Psoas muscle (tissue), 8 donors: ENCODE measurements around the gene CAMK1D. TPM values are rescaled to one million over a fixed set of nuclear protein-coding genes. Genes with fewer than 3 reads are reported as not detected.
A peak's percentile ranks its signal among the peaks of the same experiment; 100 is the strongest.

Experiments
- ATAC-seq, 4 donors: fragments of 200-7000 bp; cut with Tn5 transposase; one replicate each; pipeline ENCODE4 v1.9.1; 2020; ENCODE audit warnings: moderate library complexity in 3 of 4, mild to moderate bottlenecking in 2 of 4
- DNase-seq, 2 donors: peaks; one replicate each; pipeline ENCODE4 v3.0.0-alpha.2; 2020
- H3K27ac ChIP-seq: fragments of 200-600 bp; one replicate; pipeline ENCODE4 v1.8.0; 2022
- H3K27me3 ChIP-seq, 3 donors: fragments of 200-600 bp in 1 of 3; one replicate each; pipeline versions ENCODE4 v1.6.1 to v1.8.0; 2013 to 2022; ENCODE audit warnings: low read length in 2 of 3, mild to moderate bottlenecking in 2 of 3, moderate library complexity in 1 of 3; ENCODE audit not compliant: insufficient read depth in 3 of 3
- H3K36me3 ChIP-seq, 2 donors: fragments of 200-600 bp in 1 of 2; one replicate each; pipeline versions ENCODE4 v1.6.1 to v1.8.0; 2013 to 2022; ENCODE audit warnings: low read depth in 1 of 2, mild to moderate bottlenecking in 1 of 2, moderate library complexity in 1 of 2; ENCODE audit not compliant: insufficient read depth in 1 of 2
- H3K4me1 ChIP-seq: fragments of 200-600 bp; one replicate; pipeline ENCODE4 v1.8.0; 2022
- H3K4me3 ChIP-seq: fragments of 200-600 bp; one replicate; pipeline ENCODE4 v1.8.0; 2022; ENCODE audit warnings: mild to moderate bottlenecking
- H3K9me3 ChIP-seq: fragments of 200-600 bp; one replicate; pipeline ENCODE4 v1.8.0; 2022
- CTCF ChIP-seq: fragments of 200-600 bp; IDR thresholded peaks from one replicate; pipeline ENCODE4 v1.8.0; 2022; ENCODE audit warnings: antibody characterized with exemption
- WGBS, 3 donors: extraction: QIAGEN DNeasy Blood & Tissue Kit; methylation state at CpG; one replicate each; pipeline versions ENCODE4 v1.1.6 to v1.1.7; 2013; 5-methylcytosine and 5-hydroxymethylcytosine counted together
- intact Hi-C, 2 donors: fragments of 100-400 bp; cut with DNase I; formaldehyde crosslinking; loops; one replicate each; pipeline versions ENCODE4 v1.11.0 to v1.14.2; 2022
- polyA plus RNA-seq, 3 donors: library from polyadenylated mRNA; stranded (reverse); fragments of 200-250 nt; gene quantifications; one replicate each; pipeline ENCODE4 v1.2.3, GENCODE V29; 2013
- total RNA-seq, 4 donors: library from RNA; stranded (reverse); fragmentation: NEBNext Ultra II Directional in 2 of 4; extraction: Animal tissue kit (Norgen Biotek cat#: 25700) in 2 of 4; gene quantifications; one replicate each; pipeline versions ENCODE4 v1.2.1 to v1.2.4, GENCODE V29; 2021 to 2023
- donor health status: healthy with polysubstance abuse.
- donor health status: DM: no; HTN: no; CAD: no; lungs with moderate emphysema.
- donor health status: Bipolar disorder and iron deficiency.
- donor health status: healthy.
- donor health status: DM: yes; HTN: yes; CAD: no.
- donor health status: DM: no; HTN: no; CAD: no.
- donor health status: DM: no; HTN: no; CAD: no.
- donor health status: DM: yes; HTN: yes; CAD: no.

The CAMK1D gene
- total and polyA plus RNA-seq, 7 donors, result 0.39 to 1.8 (median 0.53) TPM

GRCh38 chr10:12605580-12606405 lies 256.4 kb downstream of the CAMK1D start:
- TF ChIP-seq CTCF, result no peak
- peak in 3 of 4 donors; percentile 69 to 75 (median 70) for ATAC-seq
- intact Hi-C loops, result no loop called here
- DNase-seq, result peak; percentile 66 to 81
- WGBS, 3 donors, result 20 to 46% (median 25%) methylated on average over 27 of the region's 27 CpGs
- Histone ChIP-seq H3K4me1 (no peaks in the 10 kb centered on the region), H3K9me3 (no peaks in the 10 kb centered on the region), H3K27me3 (no peaks in the 10 kb centered on the region), H3K36me3 (no peaks in the 10 kb centered on the region), H3K4me3 (peak overlapping the region; percentile 39), H3K27ac (no peak overlapping the region)

DNA sequence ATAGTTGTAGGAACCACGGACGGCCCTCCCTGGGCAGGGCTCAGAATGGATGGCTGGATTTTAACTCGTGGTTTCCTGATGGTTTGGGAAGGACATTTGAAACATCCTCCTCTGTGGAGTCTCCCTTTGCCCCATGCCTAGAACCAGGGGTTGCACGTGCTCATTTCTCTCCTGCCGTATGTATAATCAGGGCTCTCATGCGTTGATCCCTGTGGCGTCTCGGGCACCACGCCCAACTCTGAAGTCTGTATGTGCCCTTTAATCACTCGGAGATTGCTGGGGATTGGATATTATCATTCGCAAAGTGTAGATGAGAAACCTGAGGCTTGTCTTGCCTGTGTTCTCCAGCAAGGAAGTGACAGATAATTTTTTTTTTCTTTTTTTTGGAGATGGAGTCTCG lies 257.1 kb downstream of the CAMK1D start:
- ATAC-seq, result no peak
- 60 to 67% (median 65%) methylated on average over 12 of the region's 12 CpGs for WGBS, 3 donors
- no peaks in the 10 kb centered on the region for H3K27me3 ChIP-seq
- no peak for TF ChIP-seq CTCF
- no peaks in the 10 kb centered on the region for H3K9me3 ChIP-seq
- no peak overlapping the region for H3K4me3 ChIP-seq
- intact Hi-C loops, result no loop called here
- DNase-seq, result no peak
- H3K27ac ChIP-seq, result no peak overlapping the region
- H3K4me1 ChIP-seq, result no peaks in the 10 kb centered on the region
- H3K36me3 ChIP-seq, result no peaks in the 10 kb centered on the region

DNA sequence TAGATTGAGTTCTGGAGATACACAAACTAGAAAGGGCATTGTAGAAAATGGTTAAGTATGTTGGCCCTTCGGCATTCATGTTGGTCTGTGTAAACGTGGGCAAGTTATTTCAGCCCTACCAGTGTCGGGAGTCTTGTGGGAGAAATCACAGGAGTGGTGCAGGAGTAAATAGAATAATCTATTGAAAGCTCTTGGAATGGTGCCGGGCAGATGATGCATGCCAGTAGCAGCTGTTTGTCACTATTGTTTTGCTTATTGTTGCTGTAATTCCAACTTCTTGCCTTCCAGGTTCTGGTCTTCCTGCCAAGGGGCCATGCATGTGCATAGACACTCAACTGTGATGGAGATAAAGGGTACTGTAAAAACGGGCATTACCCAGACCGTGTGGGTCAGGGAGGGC lies 259.4 kb downstream of the CAMK1D start:
- 34 to 37% (median 35%) methylated on average over 6 of the region's 6 CpGs for WGBS, 3 donors
- no peak for TF ChIP-seq CTCF
- DNase-seq, result no peak
- no peaks in the 10 kb centered on the region for H3K36me3 ChIP-seq
- intact Hi-C loops, result no loop called here
- H3K4me1 ChIP-seq, result no peaks in the 10 kb centered on the region
- no peak for ATAC-seq
- no peaks in the 10 kb centered on the region for H3K27me3 ChIP-seq
- no peak overlapping the region for H3K4me3 ChIP-seq
- no peak overlapping the region for H3K27ac ChIP-seq
- H3K9me3 ChIP-seq, result no peaks in the 10 kb centered on the region

DNA sequence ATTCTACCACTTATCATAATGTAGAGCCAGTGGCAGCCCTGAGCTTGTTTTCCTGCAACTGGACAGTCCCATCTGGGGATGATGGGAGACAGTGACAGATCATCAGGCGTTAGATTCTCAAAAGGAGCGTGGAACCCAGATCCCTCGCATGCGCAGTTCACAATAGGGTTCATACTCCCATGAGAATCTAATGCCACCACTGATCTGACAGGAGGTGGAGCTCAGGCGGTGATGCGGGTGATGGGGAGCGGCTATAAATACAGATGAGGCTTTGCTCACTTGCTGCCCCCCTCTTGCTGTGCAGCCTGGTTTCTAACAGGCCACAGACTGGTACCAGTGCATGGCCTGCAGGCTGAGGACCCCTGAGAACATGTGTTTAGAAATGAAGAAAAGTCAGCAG lies 260.1 kb downstream of the CAMK1D start:
- Histone ChIP-seq H3K4me1 (no peaks in the 10 kb centered on the region), H3K27ac (no peak overlapping the region), H3K36me3 (no peaks in the 10 kb centered on the region), H3K9me3 (no peaks in the 10 kb centered on the region), H3K27me3 (no peaks in the 10 kb centered on the region), H3K4me3 (no peak overlapping the region)
- WGBS, 3 donors, result 88 to 97% (median 90%) methylated on average over 7 of the region's 7 CpGs
- no peak for DNase-seq
- intact Hi-C loops, result no loop called here
- TF ChIP-seq CTCF, result no peak
- ATAC-seq, result no peak

DNA sequence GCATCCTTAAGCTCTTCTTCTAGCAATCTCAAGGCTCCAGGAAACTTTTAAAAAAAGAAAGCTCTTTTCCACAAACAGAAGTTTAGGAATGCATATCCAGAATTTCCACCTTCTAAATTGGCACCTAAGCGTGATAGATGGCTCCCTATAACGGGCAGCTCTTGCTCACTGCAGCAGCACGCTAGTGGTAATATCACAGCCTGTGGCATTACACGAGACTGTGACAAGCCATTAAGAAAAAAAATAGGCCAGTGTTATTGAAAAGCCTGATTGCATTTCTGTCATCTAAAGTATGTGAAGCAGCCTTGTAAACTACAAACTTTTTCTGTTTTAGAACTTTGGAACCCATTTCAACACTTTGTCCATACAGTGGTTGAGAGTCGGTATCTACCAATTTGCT lies 263.8 kb downstream of the CAMK1D start:
- no peaks in the 10 kb centered on the region for H3K9me3 ChIP-seq
- H3K27ac ChIP-seq, result no peak overlapping the region
- WGBS, 3 donors, result 77 to 80% (median 78%) methylated on average over 5 of the region's 5 CpGs
- no peaks in the 10 kb centered on the region for H3K27me3 ChIP-seq
- intact Hi-C loops, result no loop called here
- H3K4me3 ChIP-seq, result no peak overlapping the region
- ATAC-seq, result no peak
- H3K36me3 ChIP-seq, result no peaks in the 10 kb centered on the region
- no peak for TF ChIP-seq CTCF
- DNase-seq, result no peak
- H3K4me1 ChIP-seq, result no peaks in the 10 kb centered on the region
